Activated T-cell treated with anti-CD3 and anti-CD28 coated beads for 48 hours (primary cell): ENCODE measurements around the gene CNTNAP2.

Experiments used
- DNase-seq: peaks from one replicate; pipeline ENCODE4 v3.0.0-alpha.2; 2020; ENCODE audit warnings: low read depth

CNTNAP2 gene

GRCh38 chr7:147858421-147858820 is 1741.8 kb downstream of the CNTNAP2 start:
- DNase-seq, result no peak

DNA sequence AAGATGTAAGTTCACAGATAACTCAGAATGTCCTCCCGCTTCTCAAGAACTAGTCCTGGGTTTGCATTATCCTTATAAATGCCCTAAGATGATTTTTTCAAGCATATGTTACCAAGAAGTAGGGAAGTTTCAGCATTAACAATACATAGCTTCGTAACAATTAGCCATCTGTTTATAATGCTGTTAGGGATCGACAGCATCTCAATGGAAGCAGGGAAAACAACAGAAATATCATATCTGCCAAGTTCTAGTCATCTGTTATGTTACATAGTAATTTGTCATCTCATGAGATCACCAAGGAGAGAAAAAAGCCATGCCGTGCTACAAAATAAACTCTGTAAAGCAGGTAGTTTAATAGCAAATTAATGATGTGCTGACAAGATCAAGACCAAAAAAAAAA is 1742.4 kb downstream of the CNTNAP2 start:
- no peak for DNase-seq

- no peak for DNase-seq
These were observed 1742.9 kb downstream of the CNTNAP2 start for GRCh38 chr7:147859486-147859885.

GRCh38 chr7:147861058-147861716 is 1744.6 kb downstream of the CNTNAP2 start:
- DNase-seq, result no peak

- no peak for DNase-seq
These were observed 1745.3 kb downstream of the CNTNAP2 start for GRCh38 chr7:147861945-147862344.

DNA sequence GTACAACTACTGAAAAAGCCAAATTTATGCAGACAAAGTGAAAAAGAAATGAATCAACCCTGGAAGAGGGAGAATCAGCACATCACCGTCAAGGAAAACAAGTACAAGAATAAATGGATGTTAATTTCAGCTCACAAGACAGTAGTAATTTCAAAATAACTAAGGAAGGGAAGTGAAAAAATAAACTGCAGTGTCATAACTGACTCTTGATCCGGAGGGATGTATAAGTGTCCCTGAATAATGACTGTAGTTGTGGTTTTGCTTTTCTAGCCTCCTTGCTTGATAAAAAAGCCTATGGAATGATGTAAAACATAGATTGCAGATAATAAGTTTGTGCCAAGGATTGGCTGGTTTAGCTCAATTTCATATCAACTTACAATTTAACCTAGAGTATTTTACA is 1752.9 kb downstream of the CNTNAP2 start:
- no peak for DNase-seq

DNA sequence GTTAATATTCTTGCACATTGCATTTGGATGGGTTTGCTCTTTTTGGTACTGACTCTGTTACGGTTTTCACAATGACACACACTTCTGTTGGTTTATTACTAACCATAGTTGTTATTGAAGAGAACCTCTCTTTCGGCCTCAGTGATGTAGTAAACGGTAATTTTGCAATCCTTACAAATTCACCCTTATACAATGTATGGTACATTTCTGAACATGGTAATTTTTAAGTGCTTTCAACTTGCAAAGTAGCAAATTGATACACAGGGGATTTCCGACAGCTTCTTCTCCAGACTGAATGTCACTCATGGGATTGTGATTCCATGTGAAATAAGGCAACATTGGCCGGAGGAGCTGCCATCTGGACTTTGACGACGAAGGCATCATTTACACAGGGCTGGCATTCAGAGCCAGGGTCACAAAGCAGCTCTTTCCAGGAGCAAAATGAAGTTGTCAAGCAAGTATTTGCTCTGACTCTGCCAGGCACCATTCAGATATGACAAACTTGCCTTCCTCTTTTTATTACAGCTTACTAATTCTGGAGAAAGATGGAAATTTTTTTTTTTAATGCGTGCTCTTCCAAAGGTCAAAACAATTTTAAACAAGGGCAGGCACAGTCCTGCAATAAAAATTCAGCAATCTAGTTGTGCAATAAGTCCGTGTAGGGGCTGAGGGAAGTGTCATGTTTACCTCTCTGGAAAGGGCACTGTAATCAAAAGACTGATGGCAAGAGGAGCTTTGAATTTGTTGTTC is 1762.5 kb downstream of the CNTNAP2 start:
- no peak for DNase-seq

- DNase-seq, result no peak
These were observed 1769.3 kb downstream of the CNTNAP2 start for GRCh38 chr7:147885869-147886268.

- no peak for DNase-seq
These were observed 1777.7 kb downstream of the CNTNAP2 start for GRCh38 chr7:147894271-147894670.

- no peak for DNase-seq
These were observed 1779.5 kb downstream of the CNTNAP2 start for GRCh38 chr7:147896121-147896520.

GRCh38 chr7:147903536-147904218 is 1787.1 kb downstream of the CNTNAP2 start:
- no peak for DNase-seq

DNA sequence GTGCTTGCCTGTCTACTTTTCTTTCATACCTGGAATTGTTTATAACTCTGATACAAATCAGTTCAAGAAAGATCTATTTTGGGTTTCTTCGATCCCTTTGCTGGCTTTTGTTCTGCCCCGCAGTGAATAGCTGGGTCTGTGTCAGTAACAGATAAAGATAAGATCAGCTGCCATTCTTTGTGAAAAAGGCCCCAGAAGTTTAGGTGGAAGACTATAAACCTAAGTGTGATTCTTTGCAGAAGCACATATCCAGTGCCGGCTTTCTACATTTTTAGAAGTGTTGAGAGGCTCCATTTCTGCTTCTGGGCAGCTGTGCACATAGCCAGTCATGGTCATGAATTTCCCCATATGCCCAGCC is 1787.6 kb downstream of the CNTNAP2 start:
- DNase-seq, result no peak

- no peak for DNase-seq
These were observed 1793.0 kb downstream of the CNTNAP2 start for GRCh38 chr7:147909431-147910148.

GRCh38 chr7:147911201-147911601 is 1794.6 kb downstream of the CNTNAP2 start:
- DNase-seq, result no peak

DNA sequence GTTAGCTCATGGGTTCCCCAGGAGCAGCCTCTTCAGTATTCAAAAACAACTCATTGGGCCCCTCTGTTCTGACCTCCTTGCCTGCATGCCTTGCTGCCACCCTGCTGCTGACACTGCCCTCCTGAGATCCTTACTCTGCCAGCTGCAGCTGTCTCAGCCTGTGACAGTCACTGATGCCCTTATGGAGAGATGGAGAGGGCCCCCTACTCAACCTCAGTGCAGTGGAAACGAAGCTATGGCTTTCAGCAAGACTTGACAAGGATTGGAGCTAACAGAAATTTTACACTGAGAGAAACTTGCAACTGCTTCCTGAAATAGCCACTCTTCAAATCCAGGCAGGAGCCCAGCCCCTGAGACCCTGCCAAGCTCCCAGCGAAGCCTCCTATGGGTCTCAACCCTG is 1795.7 kb downstream of the CNTNAP2 start:
- DNase-seq, result no peak

- DNase-seq, result no peak
These were observed 1796.5 kb downstream of the CNTNAP2 start for GRCh38 chr7:147912946-147913638.

DNA sequence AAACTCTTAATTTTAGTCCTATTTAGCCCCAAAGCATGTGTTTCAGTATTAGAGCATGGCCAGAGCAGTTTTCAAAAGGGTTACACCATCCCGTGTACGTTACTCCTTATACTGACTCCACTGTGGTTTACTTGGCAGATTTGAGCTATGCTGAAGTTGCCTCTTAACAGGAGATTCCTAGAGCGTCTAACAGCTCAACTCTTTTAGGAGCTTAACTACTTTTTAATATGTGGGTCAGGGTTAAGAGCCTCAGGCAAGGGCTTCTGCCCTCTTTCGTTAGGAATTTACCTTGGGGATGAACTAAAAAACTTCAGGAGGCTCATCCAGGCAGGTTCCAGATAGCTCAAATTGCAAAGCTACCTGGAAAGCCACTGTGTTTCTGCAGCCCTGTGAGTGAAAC is 1799.2 kb downstream of the CNTNAP2 start:
- DNase-seq, result no peak

DNA sequence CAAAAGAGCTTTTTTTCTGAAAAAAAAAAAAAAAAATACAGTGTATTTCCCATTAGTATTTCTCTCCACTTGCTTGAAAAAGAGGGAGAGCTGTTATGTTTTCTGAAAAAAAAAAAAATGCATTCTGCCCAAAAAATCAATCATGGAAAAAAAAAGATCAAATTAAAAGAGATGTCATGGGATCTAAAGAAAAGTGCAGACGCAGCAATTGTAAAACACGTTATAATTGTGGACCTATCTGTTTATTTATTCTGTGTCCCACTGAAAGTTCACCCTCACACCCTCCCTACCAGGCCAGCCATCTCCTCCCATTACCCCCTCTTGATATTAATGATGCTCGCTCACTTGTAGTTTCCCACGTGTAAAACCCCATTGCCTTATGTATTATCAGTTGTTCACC is 1800.0 kb downstream of the CNTNAP2 start:
- DNase-seq, result no peak

GRCh38 chr7:147923841-147924240 is 1807.2 kb downstream of the CNTNAP2 start:
- no peak for DNase-seq

- no peak for DNase-seq
These were observed 1820.8 kb downstream of the CNTNAP2 start for GRCh38 chr7:147937428-147937827.

GRCh38 chr7:147941381-147941780 is 1824.8 kb downstream of the CNTNAP2 start:
- no peak for DNase-seq

- no peak for DNase-seq
These were observed 1827.7 kb downstream of the CNTNAP2 start for GRCh38 chr7:147944321-147944720.
